T-helper 2 cell (primary cell): ENCODE data around the gene PTPRN2.
"Not testable (repeated sequence)": the region's sequence is repeated elsewhere in the genome, so short reads cannot be mapped to it uniquely, and the experiment has no call there.

Experiments
- DNase-seq, 5 experiments: peaks; one replicate each; pipeline versions ENCODE4 v3.0.0 to v3.0.0-alpha.2; 2012 to 2022

Gene PTPRN2

DNA sequence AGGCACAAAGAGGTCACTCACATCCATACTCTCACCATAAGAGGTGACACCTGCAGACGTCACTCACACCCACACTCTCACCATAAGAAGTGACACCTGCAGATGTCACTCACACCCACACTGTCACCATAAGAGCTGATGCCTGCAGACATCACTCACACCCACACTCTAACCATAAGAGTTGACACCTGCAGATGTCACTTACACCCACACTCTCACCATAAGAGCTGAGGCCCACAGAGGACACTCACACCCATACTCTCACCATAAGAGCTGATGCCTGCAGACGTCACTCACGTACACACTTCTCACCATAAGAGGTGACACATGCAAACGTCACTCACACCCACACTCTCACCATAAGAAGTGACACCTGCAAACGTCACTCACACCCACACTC lies 255.1 kb downstream of the PTPRN2 start:
- not testable (repeated sequence) for DNase-seq

DNA sequence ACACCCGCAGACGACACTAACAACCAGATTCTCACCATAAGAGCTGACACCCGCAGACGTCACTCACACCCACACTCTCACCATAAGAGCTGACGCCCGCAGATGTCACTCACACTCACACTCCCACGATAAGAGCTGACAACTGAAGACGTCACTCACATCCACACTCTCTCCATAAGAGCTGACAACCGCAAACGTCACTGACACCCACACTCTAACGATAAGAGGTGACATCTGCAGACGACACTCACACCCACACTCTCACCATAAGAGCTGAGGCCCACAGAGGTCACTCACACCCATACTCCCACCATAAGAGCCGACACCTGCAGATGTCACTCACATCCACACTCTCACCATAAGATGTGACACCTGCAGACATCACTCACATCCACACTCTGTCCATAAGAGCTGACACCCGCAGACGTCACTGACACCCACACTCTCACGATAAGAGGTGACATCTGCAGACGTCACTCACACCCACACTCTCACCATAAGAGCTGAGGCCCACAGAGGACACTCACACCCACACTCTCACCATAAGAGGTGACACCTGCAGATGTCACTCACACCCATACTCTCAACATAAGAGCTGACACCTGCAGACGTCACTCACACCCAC lies 255.7 kb downstream of the PTPRN2 start:
- not testable (repeated sequence) for DNase-seq

DNA sequence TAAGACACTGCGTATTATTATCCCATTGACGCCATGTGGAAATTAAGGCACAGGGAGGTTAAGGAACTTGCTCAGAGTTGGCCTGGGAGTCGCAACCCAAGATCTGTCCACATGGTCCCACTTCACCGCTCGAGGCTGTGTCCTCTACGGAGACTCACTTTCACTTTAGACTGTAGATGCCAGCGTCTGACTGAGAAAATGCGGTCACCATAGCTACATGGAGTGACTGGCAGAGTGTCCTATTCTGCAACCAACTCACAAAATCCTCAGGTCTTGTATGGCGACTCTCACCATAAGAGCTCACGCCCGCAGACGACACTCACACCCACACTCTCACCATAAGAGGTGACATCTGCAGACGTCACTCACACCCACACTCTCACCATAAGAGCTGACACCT lies 257.9 kb downstream of the PTPRN2 start:
- DNase-seq: no peak

DNA sequence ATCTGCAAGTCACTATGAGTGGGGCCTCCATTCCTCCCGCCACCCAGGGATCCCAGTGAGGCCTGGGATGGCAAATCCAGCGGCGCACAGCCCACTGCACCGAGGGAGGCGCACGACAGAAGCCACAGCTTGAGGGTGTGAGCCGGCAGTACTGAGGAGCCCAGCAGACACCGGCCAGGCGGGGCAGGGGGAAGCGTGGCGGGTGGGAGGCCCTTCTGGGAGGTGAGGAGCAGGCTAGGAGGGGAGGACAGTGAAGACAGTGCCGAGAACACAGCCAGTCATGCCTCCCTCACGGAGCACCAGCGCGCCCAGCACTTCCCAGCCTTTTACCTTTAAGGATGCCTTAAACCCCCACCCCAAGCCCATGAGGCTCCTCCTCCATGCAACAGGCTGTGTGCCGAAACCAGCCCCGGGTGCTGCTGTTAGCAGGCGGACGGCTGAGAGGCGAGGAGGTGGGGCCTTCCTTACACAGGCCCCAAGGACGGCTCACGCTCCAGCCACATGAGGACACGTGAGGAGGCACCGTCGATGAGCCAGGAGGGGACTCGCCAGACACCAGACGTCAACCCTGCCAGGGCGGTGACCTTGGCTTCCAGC lies 258.5 kb downstream of the PTPRN2 start:
- DNase-seq: no peak

DNA sequence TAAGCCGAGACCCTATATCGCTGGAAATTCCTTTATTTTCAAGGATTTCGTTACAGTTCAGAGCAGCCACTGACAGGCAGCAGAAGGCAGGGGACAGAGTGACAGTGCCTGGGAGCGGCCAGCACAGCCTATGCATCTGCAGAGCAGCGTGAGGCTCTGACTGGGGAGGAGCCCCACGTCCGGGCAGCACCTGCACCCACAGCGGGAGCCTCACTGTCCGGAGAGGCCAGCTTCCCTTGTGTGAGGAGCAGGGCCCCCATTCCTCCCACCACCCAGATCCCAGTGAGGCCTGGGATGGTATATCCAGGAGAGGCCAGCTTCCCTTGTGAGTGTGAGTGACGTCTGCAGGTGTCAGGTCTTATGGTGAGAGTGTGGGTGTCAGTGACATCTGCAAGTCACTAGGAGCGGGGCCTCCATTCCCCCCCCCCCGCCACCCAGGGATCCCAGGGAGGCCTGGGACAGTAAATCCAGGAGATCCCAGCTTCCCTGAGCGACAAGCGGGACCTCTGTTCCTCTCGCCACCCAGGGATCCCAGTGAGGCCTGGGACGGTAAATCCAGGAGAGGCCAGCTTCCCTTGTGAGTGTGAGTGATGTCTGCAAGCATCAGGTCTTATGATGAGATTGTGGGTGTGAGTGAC lies 259.1 kb downstream of the PTPRN2 start:
- no peak for DNase-seq

DNA sequence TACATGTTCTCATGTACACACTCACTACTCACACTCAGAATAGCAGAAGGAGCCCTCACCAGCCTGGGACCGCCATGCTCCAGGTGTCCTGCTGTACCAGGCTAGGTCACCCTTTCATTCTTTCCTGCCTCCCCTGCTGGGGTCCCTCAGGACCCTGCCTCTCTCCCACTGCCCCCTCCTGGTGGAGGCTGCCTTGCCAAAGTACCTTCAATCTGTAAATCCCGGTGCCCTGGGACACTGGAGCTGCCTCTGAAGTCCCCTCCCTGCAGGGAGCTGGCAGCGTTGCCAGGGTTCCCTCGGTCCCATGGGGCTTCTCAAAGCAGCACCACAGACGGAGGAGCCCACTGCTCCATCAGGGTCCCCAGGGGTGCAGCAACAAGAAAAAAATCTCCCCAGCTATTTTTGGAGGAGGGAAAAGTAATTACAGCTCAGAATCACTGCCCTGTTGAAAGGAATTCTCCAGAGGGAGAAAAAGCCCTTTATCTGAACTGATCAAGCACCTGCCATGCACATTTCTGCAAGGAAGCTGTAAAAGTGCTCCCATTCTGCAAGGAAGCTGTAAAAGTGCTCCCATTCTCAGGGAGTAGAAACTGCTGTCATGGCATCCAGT lies 259.9 kb downstream of the PTPRN2 start:
- no peak for DNase-seq

DNA sequence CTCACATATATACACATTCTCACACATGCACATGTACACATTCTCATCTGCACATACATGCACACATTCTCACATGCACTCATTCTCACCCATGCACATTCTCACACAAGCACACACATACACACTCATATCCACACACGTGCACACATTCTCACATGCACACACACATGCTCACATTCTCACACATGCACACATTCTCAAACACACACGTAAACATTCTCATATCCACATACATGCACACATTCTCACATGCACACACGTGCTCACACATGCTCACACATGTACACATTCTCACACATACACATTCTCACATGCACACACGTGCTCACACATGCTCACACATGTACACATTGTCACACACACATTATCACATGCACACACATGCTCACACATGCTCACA lies 260.6 kb downstream of the PTPRN2 start:
- no peak for DNase-seq

DNA sequence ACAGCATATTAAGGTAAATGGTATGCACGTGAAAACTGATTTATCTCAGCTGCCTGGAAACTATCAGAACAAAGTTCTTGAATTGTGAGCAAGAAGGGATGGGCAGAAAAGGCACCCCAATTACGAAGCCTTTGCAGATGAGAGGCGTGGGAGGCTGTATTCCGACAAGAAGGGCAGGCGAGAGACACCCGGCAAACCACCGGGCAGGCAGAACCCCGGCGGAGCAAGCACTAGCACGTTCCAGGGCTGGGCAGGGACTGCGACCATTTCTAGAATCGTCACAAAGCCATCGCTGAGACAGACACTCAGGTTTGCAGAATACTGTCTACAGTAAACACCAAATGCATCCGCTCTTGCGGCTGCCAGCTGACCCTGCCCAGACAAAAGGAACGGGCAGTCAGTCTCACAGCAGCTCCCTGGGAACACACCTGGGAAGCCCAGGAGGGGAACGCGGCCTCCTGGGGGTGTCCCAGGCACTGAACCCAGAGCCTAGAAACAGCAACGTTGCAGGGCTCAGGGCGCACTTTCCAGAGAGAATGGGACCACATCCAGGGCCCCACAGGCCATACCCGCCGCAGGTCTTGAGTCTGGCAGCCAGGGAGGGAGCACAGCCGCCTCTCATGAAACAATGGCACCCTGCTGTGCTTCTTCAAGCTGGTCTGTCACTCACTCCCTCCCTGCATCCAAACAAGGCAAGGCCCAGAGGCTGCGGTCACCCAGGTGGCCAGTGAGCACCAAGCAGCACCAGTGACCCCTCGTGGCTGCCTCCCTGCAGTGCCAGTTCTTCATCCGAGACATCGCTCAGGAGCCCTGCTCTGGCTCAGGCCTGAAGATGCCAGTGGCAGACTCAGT lies 261.9 kb downstream of the PTPRN2 start:
- DNase-seq: no peak

DNA sequence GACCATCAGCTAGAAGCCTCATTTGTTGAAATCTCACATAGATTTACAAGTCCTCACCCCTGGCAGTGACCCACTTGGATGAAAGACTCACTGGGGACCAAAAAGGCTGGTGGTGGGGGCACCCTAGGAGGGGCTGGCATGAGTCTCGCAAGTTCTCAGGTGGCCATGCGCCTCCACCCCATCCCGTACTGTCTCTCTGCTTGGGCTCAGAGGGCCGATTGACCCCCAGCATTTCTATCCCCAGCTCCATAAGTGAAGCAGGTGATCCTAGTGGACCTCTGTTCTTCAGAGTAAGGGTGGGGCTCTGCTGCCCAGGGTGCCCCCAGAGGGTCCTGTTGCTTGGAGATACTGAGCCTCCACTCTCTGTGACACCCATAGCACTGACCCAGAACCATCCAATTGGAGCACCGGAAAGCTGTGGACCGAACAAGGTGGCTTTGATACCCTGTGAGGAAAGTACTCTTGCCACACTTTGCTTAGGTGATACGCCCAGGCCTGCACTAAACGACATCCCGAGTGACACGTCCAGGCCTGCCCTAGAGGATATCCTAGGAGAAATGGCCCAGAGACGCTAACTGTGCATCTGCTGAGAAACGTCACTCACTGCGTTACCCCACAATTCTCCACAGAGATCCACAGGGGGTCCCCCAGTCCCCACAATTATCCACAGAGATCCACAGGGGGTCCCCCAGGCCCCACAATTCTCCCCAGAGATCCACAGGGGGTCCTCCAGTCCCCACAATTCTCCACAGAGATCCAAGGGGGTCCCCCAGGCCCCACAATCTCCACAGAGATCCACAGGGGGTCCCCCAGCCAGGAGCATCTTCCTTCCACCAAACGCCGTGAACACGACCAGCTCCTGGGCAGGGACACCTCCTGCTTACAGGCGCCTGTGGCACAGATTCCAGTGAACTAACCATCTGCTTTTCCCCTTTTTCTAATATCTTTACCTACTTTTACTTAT lies 262.9 kb downstream of the PTPRN2 start:
- no peak for DNase-seq

DNA sequence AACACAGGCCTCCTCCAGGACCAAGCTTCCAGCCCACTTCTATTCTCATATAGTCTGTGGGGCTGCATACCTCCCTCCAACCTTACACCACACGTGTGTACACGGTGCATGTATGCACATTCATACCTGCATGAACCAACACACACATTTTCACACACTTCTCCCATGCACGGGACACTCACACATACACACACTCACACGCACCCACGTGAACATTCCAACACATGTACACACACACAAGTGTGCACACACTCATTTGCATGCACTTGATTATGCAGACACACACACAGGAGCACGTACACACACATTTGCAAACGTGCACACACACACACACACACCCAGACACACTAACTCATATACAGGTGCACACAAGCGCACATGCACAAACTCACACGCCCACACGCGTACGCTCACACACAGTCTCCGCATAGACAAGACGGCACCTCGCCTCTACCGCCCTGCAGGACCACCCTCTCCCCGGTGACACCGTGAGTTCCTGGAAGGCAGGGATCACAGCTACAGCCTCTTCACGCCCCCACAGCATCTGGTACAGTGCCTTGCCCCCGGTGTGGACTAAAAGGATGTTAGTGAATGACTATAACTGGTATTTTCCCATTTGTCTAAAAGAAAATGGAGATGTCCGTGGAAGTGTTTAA lies 263.8 kb downstream of the PTPRN2 start:
- DNase-seq: no peak

DNA sequence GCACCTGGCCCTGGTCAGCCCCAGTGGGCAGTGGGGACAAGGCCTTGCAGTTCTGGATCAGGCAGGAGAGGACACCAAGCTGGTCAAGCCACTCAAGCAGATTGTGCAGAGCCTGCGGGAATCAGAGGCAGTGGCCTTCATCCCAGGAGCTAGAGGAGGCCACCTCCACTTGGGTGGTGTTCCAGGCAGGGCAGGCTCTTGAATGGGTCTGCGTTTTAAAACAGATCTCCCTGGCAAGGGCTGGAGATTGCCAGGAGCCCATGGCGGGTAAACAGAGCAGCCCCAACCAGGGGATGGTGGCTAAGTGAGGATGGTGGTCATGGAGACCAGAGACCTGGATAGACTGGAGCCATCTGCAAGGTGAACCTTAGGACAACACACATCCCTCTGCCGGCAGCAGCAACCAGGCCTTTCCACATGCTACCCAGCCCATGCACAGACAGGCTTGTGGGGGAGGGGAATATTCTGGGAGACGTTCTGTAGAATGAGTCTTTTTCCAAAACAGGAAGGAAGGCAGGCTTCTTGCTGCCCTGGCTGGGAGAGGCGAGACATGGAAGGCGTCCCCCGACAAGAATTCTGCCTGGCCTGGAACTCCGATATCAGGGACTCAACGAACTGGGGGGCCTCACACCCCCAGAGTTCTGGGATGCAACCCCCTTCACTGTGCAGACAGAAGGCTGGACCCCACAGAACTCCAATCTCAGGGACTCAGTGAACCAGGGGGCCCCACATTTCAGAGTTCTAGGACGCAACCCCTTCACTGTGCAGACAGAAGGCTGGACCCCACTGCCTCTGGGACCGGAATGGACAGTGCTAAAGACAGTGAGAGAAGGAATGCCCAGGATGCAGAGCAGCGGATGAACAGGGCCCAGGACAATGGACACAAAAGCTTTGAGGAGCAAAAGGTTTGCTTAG lies 264.8 kb downstream of the PTPRN2 start:
- DNase-seq: no peak

DNA sequence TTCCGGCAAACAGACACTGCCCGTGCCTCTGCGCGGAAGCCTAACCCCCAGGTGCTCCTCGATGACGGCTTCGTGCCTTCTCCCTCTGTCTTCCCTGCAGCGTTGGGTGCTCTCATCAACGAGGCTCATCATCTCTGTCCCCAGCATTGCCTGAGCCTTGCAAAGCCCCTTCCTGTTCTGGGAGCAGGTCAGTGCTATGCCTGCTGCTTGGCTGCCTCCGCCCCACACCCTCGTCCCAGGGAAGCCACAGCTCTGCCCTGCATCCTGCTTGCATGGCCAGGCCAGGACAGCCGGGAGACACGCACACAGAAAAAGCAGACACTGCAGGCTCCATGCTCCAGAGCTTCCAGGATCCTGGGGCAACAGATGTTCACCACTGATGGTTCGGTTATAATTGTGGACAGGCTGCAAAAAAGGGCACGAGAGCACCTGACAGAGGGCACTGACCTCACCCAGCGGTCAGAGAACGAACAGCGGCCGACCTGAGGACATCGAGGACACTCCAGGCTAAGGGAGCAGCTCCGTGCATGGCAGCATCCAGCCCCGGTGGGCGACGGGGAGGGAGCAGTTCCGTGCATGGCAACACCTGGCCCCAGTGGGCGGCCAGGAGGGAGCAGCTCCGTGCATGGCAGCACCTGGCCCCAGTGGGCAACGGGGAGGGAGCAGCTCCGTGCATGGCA lies 265.5 kb downstream of the PTPRN2 start:
- no peak for DNase-seq

DNA sequence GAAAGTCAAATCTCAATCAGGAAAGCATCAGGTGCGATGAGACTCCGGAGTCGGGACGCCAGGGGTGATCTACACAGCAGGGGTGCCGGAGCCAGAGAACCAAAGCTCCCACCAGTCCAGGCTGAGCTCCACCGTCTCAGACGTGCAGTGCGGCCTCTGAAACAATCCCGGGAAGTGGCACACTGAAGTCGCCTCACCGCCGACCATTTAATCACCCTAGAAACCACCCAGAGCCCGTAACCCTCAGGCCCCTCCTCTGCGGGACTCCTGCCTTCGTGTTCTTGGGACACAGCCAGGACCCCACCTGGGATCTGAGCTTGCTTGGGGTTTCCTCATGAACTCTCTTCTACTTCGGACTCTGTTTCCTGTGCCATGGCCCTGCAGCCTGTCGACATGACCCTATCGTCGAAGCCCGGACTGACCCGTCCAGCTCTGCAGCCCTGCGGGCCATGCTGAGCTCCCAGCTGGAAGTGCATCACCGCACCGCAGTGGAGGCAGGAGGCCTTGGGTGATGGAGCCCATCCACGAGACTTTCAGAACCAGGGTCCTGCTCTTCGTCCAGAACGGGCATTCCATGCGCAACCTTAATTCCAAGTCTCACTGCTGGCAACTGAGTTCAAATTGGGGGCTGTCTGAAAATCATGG lies 266.4 kb downstream of the PTPRN2 start:
- no peak for DNase-seq

DNA sequence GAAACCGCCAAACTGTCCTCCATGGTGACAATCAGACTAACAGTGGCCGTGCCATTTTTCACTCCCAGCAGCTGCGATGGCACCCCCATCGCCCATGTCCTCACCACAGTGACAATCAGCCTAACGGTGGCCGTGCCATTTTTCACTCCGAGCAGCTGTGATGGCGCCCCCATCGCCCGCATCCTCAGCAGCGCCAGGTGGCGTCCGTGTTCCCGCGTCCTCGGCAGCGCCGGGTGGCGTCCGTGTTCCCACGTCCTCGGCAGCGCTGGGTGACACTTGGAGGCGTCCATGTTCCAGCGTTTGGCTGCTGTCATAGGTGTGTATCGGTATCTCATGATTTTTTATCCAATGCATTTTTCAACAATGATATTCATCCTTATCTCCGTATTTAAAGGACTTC lies 267.3 kb downstream of the PTPRN2 start:
- DNase-seq: no peak

DNA sequence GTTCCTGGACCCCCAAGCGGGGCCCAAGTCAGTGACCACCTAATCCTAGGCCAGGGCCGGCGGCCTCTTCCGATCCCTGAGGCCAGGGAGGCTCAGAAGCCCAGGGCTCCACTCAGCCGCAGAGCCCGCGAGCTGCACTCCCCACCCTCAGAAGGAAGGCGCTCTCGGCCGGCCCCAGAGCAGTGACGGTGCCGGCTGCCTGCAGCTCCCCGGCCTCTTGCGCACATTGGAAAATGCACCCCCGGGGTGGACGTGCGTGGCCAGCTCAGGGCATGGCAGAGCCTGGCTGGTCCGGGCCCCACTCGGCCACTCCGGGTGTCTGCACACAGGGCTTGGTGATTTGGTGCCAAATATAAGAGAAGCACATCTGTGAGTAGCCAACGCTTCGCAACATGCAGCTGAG lies 269.1 kb downstream of the PTPRN2 start:
- no peak for DNase-seq

DNA sequence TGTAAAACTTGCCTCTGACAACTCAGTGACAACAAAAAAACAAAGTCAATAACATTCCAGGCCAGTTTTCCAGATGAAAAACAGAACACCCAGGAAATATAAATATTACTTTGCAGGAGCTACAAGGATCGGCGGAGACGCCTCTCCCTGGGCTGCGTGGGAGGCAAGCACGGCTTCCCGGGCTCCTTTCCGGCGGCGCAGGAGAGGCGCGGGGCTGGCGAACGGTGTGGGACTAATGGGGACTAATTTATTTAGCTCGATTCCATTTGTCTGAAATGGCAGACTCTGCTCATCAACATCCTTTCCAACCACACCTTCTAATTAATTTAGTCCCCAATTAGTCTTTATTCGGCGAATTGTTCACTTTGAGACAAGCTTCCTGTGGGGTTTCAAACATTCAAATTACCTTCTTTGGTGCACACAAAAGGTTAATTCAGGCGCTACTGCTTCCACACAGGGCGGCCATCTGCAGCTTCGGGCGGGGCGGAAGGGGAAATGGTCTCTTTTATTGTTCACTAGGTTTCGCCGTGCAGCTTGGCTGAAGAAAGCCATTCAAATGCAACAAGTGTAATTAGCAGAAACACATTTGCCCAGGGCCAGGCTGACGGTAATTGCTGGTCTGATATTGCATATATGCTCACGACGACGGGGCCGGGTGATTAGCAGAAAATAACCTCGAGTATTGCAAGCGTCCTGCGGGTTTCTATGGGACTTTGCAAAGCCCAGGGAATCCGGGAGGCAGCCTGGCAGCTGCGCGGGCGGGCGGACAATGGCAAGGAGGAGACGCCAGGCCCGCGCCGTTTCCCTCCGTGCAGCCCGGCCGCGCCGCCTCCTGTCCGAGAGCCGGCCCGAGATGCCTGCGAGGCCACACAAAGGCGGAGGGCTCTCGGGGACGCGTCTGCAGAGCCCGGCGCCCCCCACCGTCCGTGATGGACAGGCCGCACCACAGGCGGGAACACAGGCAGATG lies 270.1 kb downstream of the PTPRN2 start:
- DNase-seq: no peak

DNA sequence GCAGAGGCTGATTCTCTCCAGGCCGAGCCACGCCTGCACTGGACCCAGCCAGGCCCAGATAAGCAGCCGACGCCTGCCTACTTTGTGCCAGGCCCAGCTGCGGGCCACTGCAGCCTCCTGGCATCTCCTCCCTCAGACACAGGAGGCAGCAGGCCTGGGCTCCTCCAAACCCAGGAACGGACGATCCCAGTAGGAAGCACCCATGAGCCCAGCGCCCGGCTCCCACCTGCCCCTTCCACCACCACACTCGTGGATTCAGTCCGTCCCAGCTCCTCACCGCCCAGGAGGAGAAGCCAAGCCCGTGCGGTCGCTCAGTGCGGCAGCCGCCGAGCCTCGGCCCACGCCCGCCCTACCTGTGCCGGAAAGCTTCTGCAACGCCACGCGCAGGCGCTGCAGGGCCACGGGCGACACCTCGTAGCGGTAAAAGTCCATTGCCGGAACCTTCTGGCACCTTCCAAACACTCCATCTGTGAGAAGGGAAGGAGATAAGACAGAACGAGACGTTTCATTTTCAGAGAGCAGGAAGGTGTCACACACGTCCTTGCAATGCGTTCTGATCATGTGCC lies 271.1 kb downstream of the PTPRN2 start:
- no peak for DNase-seq
